H1 (cell line): Measurements from ENCODE around the gene SYP. TPM values are rescaled to one million over a fixed set of nuclear protein-coding genes. Genes with fewer than 3 reads are reported as not detected.

Experiments used
- CTCF ChIA-PET: fragments of 300-600 bp; sonication (Branson Sonifier 250); formaldehyde crosslinking; loops from one replicate; lab custom pipeline; 2021; ENCODE audit not compliant: partially characterized antibody; lab: Charles Lee
- POLR2A ChIA-PET: fragments of 300-600 bp; sonication (Branson Sonifier 250); formaldehyde crosslinking; loops from one replicate; lab custom pipeline; 2021; ENCODE audit warnings: inconsistent platforms; ENCODE audit not compliant: partially characterized antibody; lab: Charles Lee
- DNase-seq, 2 experiments: peaks; one replicate each; pipeline versions ENCODE4 v3.0.0 to v3.0.0-alpha.2; 2010 to 2022; ENCODE audit warnings: low spot score in 2 of 2, low read depth in 1 of 2, mixed read lengths in 1 of 2
- FAIRE-seq: peaks from 2 replicates; lab custom pipeline; 2011; peaks lifted over from hg19 to GRCh38; lab: Jason Lieb, UNC
- H2AFZ ChIP-seq: 2 replicates; pipeline ENCODE4 v1.8.1; 2012; ENCODE audit warnings: low read length, inconsistent platforms
- H2AK5ac ChIP-seq: 2 replicates; pipeline ENCODE4 v1.6.1; 2013; ENCODE audit warnings: low read depth, low read length
- H2BK120ac ChIP-seq: replicated peaks from 2 replicates; pipeline ENCODE3; 2013; ENCODE audit warnings: low read depth, low read length, inconsistent platforms
- H2BK12ac ChIP-seq: 2 replicates; pipeline ENCODE4 v1.6.1; 2013; ENCODE audit warnings: low read depth, low read length
- H2BK15ac ChIP-seq: 2 replicates; pipeline ENCODE4 v1.6.1; 2013; ENCODE audit warnings: low read length
- H2BK20ac ChIP-seq: 2 replicates; pipeline ENCODE4 v1.6.1; 2013; ENCODE audit warnings: low read length
- H2BK5ac ChIP-seq: 2 replicates; pipeline ENCODE4 v1.6.1; 2013; ENCODE audit warnings: low read depth, low read length
- H3K14ac ChIP-seq: 2 replicates; pipeline ENCODE4 v1.6.1; 2013; ENCODE audit warnings: inconsistent platforms; ENCODE audit not compliant: insufficient read length
- H3K18ac ChIP-seq: 2 replicates; pipeline ENCODE4 v1.6.1; 2013; ENCODE audit warnings: low read length; ENCODE audit errors: extremely low read depth
- H3K23ac ChIP-seq: 2 replicates; pipeline ENCODE4 v1.6.1; 2013; ENCODE audit warnings: inconsistent platforms; ENCODE audit not compliant: insufficient read length
- H3K23me2 ChIP-seq: 2 replicates; pipeline ENCODE4 v1.6.1; 2013; ENCODE audit warnings: low read depth, low read length
- H3K27ac ChIP-seq: 2 replicates; pipeline ENCODE4 v1.6.1; 2011; ENCODE audit warnings: low read depth, low read length, inconsistent platforms
- H3K27me3 ChIP-seq, 4 experiments: replicated peaks in 1 of 4; 1 replicate in 1 of 4; 2 replicates in 3 of 4; pipeline versions ENCODE4 v1.6.1 to v1.8.1; 2011 to 2013; ENCODE audit warnings: low read length in 3 of 4, mild to moderate bottlenecking in 3 of 4, inconsistent platforms in 2 of 4, mixed read lengths in 2 of 4, moderate library complexity in 1 of 4; ENCODE audit not compliant: control insufficient read depth in 3 of 4, insufficient read depth in 3 of 4; ENCODE audit errors: extremely low read depth in 1 of 4
- H3K36me3 ChIP-seq, 4 experiments: 2 replicates each; pipeline versions ENCODE4 v1.6.1 to v1.8.1; 2011 to 2013; ENCODE audit warnings: mild to moderate bottlenecking in 4 of 4, low read length in 3 of 4, moderate library complexity in 2 of 4, control low read depth in 1 of 4, inconsistent platforms in 1 of 4; ENCODE audit not compliant: insufficient read depth in 4 of 4, control insufficient read depth in 2 of 4
- H3K4ac ChIP-seq: replicated peaks from 2 replicates; pipeline ENCODE3; 2013; ENCODE audit warnings: low read length, low read depth, mixed read lengths, inconsistent platforms; ENCODE audit not compliant: insufficient read length
- H3K4me1 ChIP-seq, 4 experiments: replicated peaks in 1 of 4; 1 replicate in 1 of 4; 2 replicates in 3 of 4; pipeline versions ENCODE4 v1.6.1 to v1.8.1; 2011 to 2013; ENCODE audit warnings: low read length in 3 of 4, inconsistent platforms in 2 of 4, mixed read lengths in 1 of 4; ENCODE audit not compliant: insufficient read depth in 4 of 4, control insufficient read depth in 3 of 4
- H3K4me2 ChIP-seq, 2 experiments: 2 replicates each; pipeline versions ENCODE4 v1.6.1 to v1.8.1; 2011 to 2013; ENCODE audit warnings: low read depth in 2 of 2, low read length in 2 of 2, control low read depth in 1 of 2, inconsistent platforms in 1 of 2, mild to moderate bottlenecking in 1 of 2; ENCODE audit not compliant: insufficient read depth in 1 of 2
- H3K4me3 ChIP-seq, 4 experiments: fragments of 200-600, 300-600 bp in 1 of 4; sonication (generic), shearing (Covaris generic), sonication (Bioruptor Twin) in 1 of 4; 2 replicates each; pipeline versions ENCODE4 v1.5.1 to v1.8.1; 2011 to 2016; ENCODE audit warnings: low read length in 4 of 4, low read depth in 3 of 4, control low read depth in 2 of 4, inconsistent platforms in 2 of 4, mild to moderate bottlenecking in 2 of 4, mixed read lengths in 1 of 4, moderate library complexity in 1 of 4; ENCODE audit not compliant: insufficient read depth in 2 of 4; ENCODE audit errors: extremely low read depth in 1 of 4
- H3K56ac ChIP-seq: replicated peaks from 2 replicates; pipeline ENCODE3; 2013; ENCODE audit warnings: low read depth, mild to moderate bottlenecking, mixed read lengths, low read length, inconsistent platforms; ENCODE audit not compliant: insufficient read length
- H3K79me1 ChIP-seq: 2 replicates; pipeline ENCODE4 v1.6.1; 2013; ENCODE audit warnings: low read depth, low read length, control low read depth
- H3K79me2 ChIP-seq, 2 experiments: 2 replicates each; pipeline versions ENCODE4 v1.6.1 to v1.8.1; 2012 to 2013; ENCODE audit warnings: low read length in 2 of 2, mild to moderate bottlenecking in 2 of 2, inconsistent platforms in 1 of 2; ENCODE audit not compliant: insufficient read depth in 2 of 2, control insufficient read depth in 1 of 2
- H3K9ac ChIP-seq, 4 experiments: replicated peaks in 1 of 4; 1 replicate in 1 of 4; 2 replicates in 3 of 4; pipeline versions ENCODE4 v1.6.1 to v1.8.1; 2011 to 2013; ENCODE audit warnings: low read depth in 3 of 4, low read length in 3 of 4, control low read depth in 2 of 4, mild to moderate bottlenecking in 2 of 4, moderate library complexity in 2 of 4, inconsistent platforms in 1 of 4; ENCODE audit errors: extremely low read depth in 1 of 4
- H3K9me3 ChIP-seq, 2 experiments: 2 replicates each; pipeline versions ENCODE4 v1.6.1 to v1.8.1; 2012 to 2013; ENCODE audit warnings: mild to moderate bottlenecking in 2 of 2, moderate library complexity in 2 of 2, control low read depth in 1 of 2, inconsistent platforms in 1 of 2, low read depth in 1 of 2, low read length in 1 of 2, mixed read lengths in 1 of 2; ENCODE audit not compliant: insufficient read depth in 2 of 2
- H4K20me1 ChIP-seq, 2 experiments: replicated peaks in 1 of 2; 2 replicates each; pipeline versions ENCODE3 to v1.8.1; 2011 to 2013; ENCODE audit warnings: inconsistent platforms in 2 of 2, low read length in 2 of 2, mild to moderate bottlenecking in 1 of 2; ENCODE audit not compliant: insufficient read depth in 2 of 2, control insufficient read depth in 1 of 2
- H4K5ac ChIP-seq: 2 replicates; pipeline ENCODE4 v1.6.1; 2013; ENCODE audit warnings: low read length, low read depth, mixed read lengths, inconsistent platforms; ENCODE audit not compliant: insufficient read length
- H4K8ac ChIP-seq: 2 replicates; pipeline ENCODE4 v1.8.0; 2013; ENCODE audit warnings: mild to moderate bottlenecking, moderate library complexity, low read length, inconsistent platforms; ENCODE audit not compliant: insufficient read depth; ENCODE audit errors: extremely low read depth
- H4K91ac ChIP-seq: replicated peaks from 2 replicates; pipeline ENCODE3; 2013; ENCODE audit warnings: low read length, mixed read lengths, inconsistent platforms; ENCODE audit not compliant: insufficient read length
- ASH2L ChIP-seq: fragments of 200-600, 300-600 bp; sonication (generic); IDR thresholded peaks from one replicate; pipeline ENCODE4 v1.7.1; 2017; ENCODE audit warnings: low read length
- CBX5 ChIP-seq: fragments of 300-800, 300-1000 bp; sonication (generic); IDR thresholded peaks from 2 replicates; pipeline ENCODE4 v1.7.1; 2016; ENCODE audit warnings: antibody characterized with exemption, low read length, low read depth
- CEBPB ChIP-seq: IDR thresholded peaks from 2 replicates; pipeline ENCODE4 v1.6.1; 2012; ENCODE audit warnings: low read depth, low read length
- NANOG ChIP-seq: IDR thresholded peaks from 2 replicates; pipeline ENCODE4 v1.6.1; 2011; ENCODE audit warnings: low read length, low read depth, mild to moderate bottlenecking, inconsistent platforms; ENCODE audit not compliant: insufficient read depth, poor library complexity, severe bottlenecking
- POLR2A ChIP-seq, 2 experiments: IDR thresholded peaks; 1 replicate in 1 of 2; 2 replicates in 1 of 2; pipeline ENCODE4 v1.6.1; 2011; ENCODE audit warnings: low read depth in 2 of 2, low read length in 2 of 2, mild to moderate bottlenecking in 2 of 2; ENCODE audit errors: control extremely low read depth in 1 of 2
- RAD21 ChIP-seq, 2 experiments: IDR thresholded peaks in 1 of 2; conservative IDR thresholded peaks in 1 of 2; 2 replicates each; pipeline ENCODE4 v1.6.1; 2011; ENCODE audit warnings: low read depth in 2 of 2, low read length in 2 of 2, improper control_type of control experiment in 1 of 2, inconsistent platforms in 1 of 2, mild to moderate bottlenecking in 1 of 2, moderate library complexity in 1 of 2
- RFX5 ChIP-seq: IDR thresholded peaks from 2 replicates; pipeline ENCODE4 v1.6.1; 2011; ENCODE audit warnings: low read depth, low read length, improper control_type of control experiment, borderline replicate concordance
- SP1 ChIP-seq: IDR thresholded peaks from 2 replicates; pipeline ENCODE4 v1.6.1; 2011; ENCODE audit warnings: low read depth, low read length
- SP2 ChIP-seq: IDR thresholded peaks from 2 replicates; pipeline ENCODE4 v1.6.1; 2012; ENCODE audit warnings: mild to moderate bottlenecking, low read length, inconsistent platforms
- SUZ12 ChIP-seq: fragments of 200-600 bp; sonication (generic); IDR thresholded peaks from 2 replicates; pipeline ENCODE4 v1.6.1; 2012; ENCODE audit warnings: mild to moderate bottlenecking, inconsistent platforms, low read length, moderate library complexity, mixed read lengths
- TAF1 ChIP-seq: IDR thresholded peaks from 2 replicates; pipeline ENCODE4 v1.6.1; 2011; ENCODE audit warnings: mild to moderate bottlenecking, low read depth, low read length
- TBP ChIP-seq: IDR thresholded peaks from 2 replicates; pipeline ENCODE4 v1.6.1; 2011; ENCODE audit warnings: low read depth, low read length, improper control_type of control experiment
- TEAD4 ChIP-seq: IDR thresholded peaks from 2 replicates; pipeline ENCODE4 v1.6.1; 2012; ENCODE audit warnings: low read depth, low read length, inconsistent platforms, mixed read lengths
- ZNF274 ChIP-seq: IDR thresholded peaks from 2 replicates; pipeline ENCODE4 v1.7.0; 2012; ENCODE audit warnings: low read length, borderline replicate concordance; ENCODE audit errors: extremely low read depth
- WGBS, 2 experiments: shearing (Covaris generic) in 1 of 2; methylation state at CpG; one replicate each; pipeline versions ENCODE4 v1.1.6 to v1.1.7; 2013 to 2015; ENCODE audit warnings: low lambda C conversion rate in 2 of 2, mixed read lengths in 2 of 2, inconsistent platforms in 1 of 2, low coverage in 1 of 2, missing lambda C conversion rate in 1 of 2; ENCODE audit not compliant: insufficient replicate concordance in 2 of 2, insufficient coverage in 1 of 2, insufficient read length in 1 of 2; ENCODE audit errors: extremely low coverage in 1 of 2, missing lambda C conversion rate in 1 of 2; 5-methylcytosine and 5-hydroxymethylcytosine counted together
- polyA plus RNA-seq, 7 experiments: library from polyadenylated mRNA; depleted of rRNA in 3 of 7; stranded (reverse) in 5 of 7; unstranded in 2 of 7; fragments of >200 nt in 5 of 7; fragments of 200-250 nt in 2 of 7; gene quantifications; 1 replicate in 5 of 7; 2 replicates in 1 of 7; 4 replicates in 1 of 7; pipeline versions ENCODE4 v1.2.1 to v1.2.3, GENCODE V29; 2011 to 2013; ENCODE audit warnings: missing spikeins in 2 of 7, mixed read lengths in 2 of 7
- total RNA-seq: library from RNA; stranded (reverse); fragmentation: NEBNext Ultra II Directional; extraction: Animal tissue kit (Norgen Biotek cat#: 25700); gene quantifications from 2 replicates; pipeline ENCODE4 v1.2.1, GENCODE V29; 2021
- TF ChIP-seq, protein P1 (sequence below): IDR thresholded peaks from 2 replicates; pipeline ENCODE4 v1.6.1; 2012; ENCODE audit warnings: inconsistent platforms

Gene SYP
- total and polyA plus RNA-seq, 2 of the 8 experiments (the other 6 are each of a cell fraction or from before 2014, with no cell fraction given), result 4.3 to 10.8 TPM

DNA sequence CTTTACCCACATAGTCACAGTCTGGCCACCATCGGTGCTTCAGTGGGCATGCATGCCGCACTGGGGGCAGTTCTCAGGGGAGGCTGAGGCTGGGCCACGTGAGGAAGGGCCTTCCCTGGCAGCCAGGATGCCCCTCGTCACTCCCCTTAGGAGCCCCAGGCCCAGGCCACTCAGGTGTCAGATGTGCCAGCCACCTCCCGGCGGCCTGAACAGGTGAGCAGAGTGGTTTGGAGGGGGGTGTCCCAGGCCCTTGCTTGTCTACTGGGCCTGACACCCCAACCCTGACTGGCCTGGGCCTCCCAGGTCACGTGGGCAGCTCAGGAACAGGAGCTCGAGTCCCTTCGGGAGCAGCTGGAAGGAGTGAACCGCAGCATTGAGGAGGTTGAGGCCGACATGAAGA, 47.4 kb upstream of the SYP start:
- H3K23me2 ChIP-seq, result no peaks in the 10 kb centered on the region
- no peak overlapping the region for H2AFZ ChIP-seq
- no peak overlapping the region for H3K4me3 ChIP-seq
- no peak overlapping the region for H4K91ac ChIP-seq
- H2BK5ac ChIP-seq, result no peak overlapping the region
- 83% methylated on average over 3 of the region's 11 CpGs; no CpG with 5 or more reads in 1 of the 2 experiments for WGBS, 2 experiments
- H3K79me2 ChIP-seq, result no peaks in the 10 kb centered on the region
- no peak overlapping the region for H3K18ac ChIP-seq
- H4K5ac ChIP-seq, result no peak overlapping the region
- H3K4me1 ChIP-seq, result no peaks in the 10 kb centered on the region
- H2BK15ac ChIP-seq, result no peak overlapping the region
- no peak overlapping the region for H2AK5ac ChIP-seq
- DNase-seq (no peak), FAIRE-seq (no peak)
- H3K14ac ChIP-seq, result no peak overlapping the region
- no peak overlapping the region for H3K56ac ChIP-seq
- no peak overlapping the region; the same call in 1 of the 2 replicates for H4K8ac ChIP-seq
- no peak overlapping the region for H2BK12ac ChIP-seq
- H3K27ac ChIP-seq, result no peak overlapping the region
- TF ChIP-seq RAD21 (IDR thresholded peaks at IDR 0.05 in 1 of 2, conservative IDR thresholded peaks at IDR 0.05 in 1 of 2; ENCODE audit: low read depth in 2 of 2, low read length in 2 of 2), result no peak
- TF ChIP-seq TEAD4, result no peak
- TF ChIP-seq CBX5, result no peak
- no peak for TF ChIP-seq SP1
- TF ChIP-seq TBP, result no peak
- TF ChIP-seq ZNF274, result no peak
- no peak for TF ChIP-seq NANOG
- no peak for TF ChIP-seq CEBPB
- TF ChIP-seq SP2, result no peak
- no peak for TF ChIP-seq TAF1
- TF ChIP-seq, protein P1, sequence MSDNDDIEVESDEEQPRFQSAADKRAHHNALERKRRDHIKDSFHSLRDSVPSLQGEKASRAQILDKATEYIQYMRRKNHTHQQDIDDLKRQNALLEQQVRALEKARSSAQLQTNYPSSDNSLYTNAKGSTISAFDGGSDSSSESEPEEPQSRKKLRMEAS, result no peak
- TF ChIP-seq SUZ12, result no peak
- TF ChIP-seq ASH2L, result no peak
- no peak for TF ChIP-seq RFX5
- TF ChIP-seq POLR2A (IDR thresholded peaks at IDR 0.05; ENCODE audit: control extremely low read depth in 1 of 2, low read depth in 2 of 2, low read length in 2 of 2), result no peak
- H3K4ac ChIP-seq, result no peak overlapping the region
- H3K27me3 ChIP-seq, result no peaks in the 10 kb centered on the region
- no peaks in the 10 kb centered on the region for H3K9me3 ChIP-seq
- no peaks in the 10 kb centered on the region for H4K20me1 ChIP-seq
- no peaks in the 10 kb centered on the region; a peak in 1 of 8 replicates for H3K36me3 ChIP-seq
- H2BK20ac ChIP-seq, result no peak overlapping the region
- CTCF ChIA-PET, result no interaction called here
- no peaks in the 10 kb centered on the region for H3K79me1 ChIP-seq
- no peak overlapping the region for H3K4me2 ChIP-seq
- POLR2A ChIA-PET, result no interaction called here
- H3K9ac ChIP-seq, result no peak overlapping the region
- no peak overlapping the region for H3K23ac ChIP-seq
- H2BK120ac ChIP-seq, result no peak overlapping the region
